Islet precursor cell (in vitro differentiated cells): ENCODE data around the gene CACNA2D3.

ENCODE experiments used
- DNase-seq: peaks from one replicate; pipeline ENCODE4 v3.0.0-alpha.2; 2018

Gene CACNA2D3

DNA sequence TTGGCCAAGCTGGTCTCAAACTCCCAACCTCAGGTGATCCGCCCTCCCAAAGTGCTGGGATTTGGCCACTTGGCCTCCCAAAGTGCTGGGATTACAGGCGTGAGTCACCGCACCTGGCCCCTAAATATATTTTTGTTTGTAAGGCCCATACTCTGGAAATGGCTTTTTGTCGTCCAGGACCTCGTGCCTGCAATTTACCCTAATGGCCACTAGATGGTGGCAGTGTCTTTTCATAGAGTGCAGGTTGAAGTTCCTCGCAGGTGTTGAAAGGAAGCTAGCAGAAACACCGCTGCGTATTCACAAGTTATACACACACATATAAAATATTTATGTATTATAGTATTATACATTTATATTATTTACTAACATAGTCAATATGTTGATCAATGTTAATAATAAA, 708.3 kb downstream of the CACNA2D3 start:
- peak; percentile 71 for DNase-seq

DNA sequence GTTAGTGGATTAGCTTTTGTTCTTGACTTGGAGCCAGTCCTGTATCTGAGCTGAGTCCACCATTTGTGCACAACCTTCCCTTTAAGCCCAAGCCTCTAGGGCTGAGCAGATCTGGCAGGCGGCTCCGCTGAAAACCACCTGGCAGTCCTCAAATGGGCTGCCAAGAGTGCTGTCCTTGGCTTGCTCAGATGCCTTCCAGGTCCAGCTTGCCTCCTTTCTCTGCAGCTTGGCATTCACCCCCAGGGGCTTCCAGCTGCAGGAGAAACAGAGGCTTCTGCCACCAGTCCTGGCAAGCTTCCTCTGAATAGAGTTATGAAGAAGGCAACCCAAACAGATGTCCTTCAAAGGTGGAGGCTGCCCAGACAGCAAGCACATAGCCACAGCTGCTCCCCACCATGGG, 708.8 kb downstream of the CACNA2D3 start:
- no peak for DNase-seq

DNA sequence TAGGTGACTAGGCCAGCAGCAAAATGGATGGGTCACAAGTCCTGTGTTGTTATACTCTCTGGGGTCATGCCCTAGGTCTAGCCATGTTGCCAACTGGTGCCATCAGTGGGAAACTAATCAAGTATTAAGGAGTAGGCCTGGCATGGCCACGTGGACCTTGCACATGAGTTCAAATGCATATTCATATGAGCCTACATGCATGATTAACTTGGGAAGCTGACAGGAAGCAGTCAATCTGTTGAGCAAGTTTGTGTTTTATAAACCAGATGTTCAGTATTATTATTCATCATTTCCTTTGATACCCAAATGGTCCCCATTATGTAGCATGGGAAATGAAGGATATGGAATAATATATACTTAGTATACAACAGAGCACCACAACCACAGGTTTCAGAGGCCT, 710.5 kb downstream of the CACNA2D3 start:
- DNase-seq: no peak

DNA sequence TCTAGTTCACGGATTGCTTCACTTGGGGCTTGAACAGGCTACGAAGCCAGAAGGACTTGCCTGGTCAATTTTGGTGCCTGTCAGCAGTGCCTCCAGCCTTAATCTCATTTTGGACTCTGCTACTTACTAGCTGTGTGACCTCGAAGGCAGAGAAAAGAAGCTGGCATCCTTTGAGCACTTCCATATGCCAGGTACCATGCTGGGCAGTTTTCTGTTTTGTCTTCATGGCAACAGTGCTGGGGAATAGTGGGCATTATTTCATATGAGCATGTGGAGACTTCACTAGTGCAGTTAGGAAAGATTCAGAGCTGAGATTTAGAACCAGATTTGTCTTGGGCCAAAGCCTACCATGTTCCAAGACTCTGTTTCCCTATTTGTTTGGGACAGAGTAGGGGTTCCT, 713.3 kb downstream of the CACNA2D3 start:
- DNase-seq: peak; percentile 14

DNA sequence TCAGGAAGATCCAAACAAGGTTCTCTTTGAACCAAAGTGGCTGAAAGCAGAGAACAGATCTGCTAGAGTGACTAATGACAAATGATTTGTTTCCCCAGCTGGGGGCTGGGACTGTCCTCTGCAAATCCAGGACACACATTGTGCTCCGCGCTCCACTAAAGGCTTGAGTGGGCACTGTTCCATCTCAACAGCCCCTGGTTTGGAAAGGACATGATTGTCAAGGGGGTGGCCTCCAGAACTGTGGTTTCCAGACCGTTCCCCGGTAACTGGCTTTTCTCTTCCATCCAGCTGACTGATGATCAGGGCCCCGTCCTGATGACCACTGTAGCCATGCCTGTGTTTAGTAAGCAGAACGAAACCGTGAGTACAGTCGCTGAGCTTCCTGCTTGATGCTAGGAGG, 714.5 kb downstream of the CACNA2D3 start:
- DNase-seq: peak; percentile 66

DNA sequence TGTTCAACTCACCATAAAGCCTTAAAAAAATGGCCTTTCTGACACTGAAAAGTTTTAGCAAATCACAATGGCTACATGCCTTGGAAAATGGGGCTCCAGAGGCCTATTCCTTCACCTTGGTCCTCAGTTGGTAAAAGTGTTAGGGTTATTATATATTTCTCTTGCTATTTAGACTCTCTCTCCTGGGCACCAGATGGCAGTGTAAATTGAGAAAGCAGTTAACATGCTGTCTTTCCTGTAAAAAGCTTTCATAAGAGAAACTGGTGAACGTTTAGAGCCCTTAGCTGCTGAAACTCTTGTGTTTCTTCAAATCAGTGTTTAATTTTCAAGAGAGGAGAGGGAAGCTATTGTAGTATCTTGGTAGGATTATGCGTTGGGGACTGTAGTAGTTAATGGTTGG, 715.6 kb downstream of the CACNA2D3 start:
- no peak for DNase-seq

DNA sequence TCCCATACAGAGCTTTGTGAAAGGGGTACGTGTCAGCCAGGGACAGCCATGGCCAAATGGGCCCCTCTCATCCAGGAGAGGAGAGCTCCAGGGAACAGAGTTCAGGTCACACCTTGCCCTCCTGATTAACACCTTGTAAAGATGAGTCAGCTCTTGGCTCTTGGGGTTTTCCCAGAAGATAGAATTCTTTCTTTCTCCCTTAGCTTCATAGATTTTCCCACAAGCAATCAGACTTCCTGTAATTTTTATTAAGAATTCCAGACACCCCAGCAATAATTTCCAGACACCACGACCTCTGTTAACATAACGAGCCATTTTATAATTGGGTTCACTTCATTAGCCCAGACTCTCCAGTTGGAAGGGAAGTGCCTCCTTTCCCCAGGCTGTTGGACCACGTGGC, 719.1 kb downstream of the CACNA2D3 start:
- no peak for DNase-seq

DNA sequence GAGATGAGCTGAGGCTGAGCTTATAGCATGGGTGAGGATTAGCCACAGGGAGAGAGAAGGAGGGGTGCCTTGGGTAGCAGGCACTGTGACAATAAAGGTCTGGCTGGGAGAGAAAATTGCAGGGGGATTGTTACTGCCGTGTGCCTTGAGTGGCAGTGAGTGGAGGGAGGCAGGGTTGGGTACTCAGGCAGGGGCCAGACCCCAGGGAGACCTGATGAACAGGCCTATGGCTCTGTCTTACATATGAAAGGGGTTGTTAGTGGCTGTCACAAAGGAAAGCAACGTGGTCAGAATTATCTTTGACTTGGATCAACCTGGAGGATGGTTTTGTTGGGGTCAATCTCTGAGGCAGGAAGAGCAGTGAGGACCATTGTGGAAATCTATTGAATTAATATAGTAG, 721.0 kb downstream of the CACNA2D3 start:
- DNase-seq: no peak

DNA sequence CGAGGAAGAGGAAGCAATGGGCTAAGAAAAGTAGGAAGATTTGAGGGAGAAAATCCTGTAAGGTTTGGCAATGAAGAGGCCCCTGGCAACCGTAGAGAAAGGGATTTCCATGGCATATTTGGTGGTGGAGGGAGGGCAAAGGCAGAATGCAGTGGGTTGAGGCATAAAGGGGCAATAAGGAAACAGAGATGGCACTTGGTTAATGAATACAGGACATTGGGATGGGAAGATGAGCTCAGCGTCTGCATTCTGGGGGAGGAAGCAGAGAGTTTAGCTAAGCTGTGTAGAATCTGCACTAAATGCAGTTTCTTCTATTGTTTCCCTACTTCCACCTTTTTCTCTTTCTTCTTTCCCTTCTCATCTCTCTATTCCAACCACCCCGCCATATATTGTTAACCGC, 721.9 kb downstream of the CACNA2D3 start:
- no peak for DNase-seq

DNA sequence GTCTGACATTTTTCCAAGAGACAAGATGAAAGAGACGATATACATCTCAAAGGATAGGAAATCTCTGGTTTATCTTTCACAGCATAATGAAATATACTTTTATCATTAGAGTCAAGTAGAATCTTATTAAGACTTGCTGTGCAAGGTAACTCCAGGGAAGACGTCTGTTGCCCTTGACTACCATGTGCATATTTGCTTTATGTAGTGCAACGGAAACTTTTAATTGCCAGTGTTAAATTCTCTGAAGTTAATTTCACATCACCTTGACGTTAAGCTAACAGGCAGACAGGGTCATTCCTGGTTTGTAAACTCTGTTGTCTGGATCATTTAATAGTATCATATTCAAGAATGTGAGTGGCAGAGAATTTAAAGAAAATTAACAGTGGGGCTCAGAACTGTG, 722.7 kb downstream of the CACNA2D3 start:
- DNase-seq: no peak

DNA sequence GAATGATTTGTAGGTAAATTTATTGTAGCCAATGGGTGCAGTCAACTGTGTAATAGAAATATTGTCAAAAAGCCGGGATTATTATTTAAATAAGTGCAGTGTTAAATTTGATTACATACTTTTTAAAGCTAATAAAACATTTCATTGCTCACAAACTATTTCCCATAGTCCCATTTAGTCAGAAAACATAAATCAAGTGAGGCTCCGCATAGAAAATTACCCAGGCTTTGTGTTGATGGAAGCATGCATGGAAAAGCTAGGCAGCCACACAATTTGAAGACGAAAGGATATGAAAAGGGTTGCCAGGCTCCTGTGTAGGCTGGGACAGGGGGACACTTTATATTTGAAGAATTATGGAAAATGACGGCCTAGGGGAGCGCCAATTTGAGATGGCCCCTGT, 723.2 kb downstream of the CACNA2D3 start:
- no peak for DNase-seq

DNA sequence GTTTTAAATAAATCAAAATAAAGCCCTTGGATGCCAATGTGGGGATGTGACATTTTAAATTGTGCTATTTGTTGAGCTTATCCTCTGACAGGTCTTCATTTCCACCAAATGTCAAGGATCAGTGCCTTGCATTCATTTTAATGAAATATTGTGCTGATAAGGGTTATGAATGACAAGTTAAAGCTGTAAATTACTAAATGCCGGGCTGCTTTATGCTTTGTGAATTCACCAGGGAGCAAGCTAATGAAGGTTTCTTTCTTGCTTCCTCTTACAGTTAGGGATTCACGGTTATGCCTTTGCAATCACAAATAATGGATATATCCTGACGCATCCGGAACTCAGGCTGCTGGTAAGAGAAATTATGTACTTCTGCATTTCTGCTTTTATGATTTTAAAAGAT, 723.8 kb downstream of the CACNA2D3 start:
- DNase-seq: no peak

DNA sequence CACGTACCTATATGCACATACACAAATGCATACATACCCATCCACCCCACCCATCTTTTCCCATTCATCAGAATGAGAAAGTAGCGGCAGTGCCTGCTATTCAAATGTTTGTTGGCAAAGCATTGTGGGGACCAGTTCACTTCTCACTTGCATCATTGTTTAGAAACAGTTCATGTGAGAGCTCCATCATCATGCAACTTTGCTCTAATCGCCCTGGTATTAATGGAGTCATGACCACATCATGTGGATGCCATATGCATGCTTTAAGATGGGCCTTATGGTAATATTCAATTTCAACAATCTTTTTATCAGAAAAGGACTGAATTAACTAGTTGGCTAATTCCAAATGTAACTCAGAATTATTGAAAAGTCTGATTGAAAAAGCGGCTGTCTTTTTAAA, 725.0 kb downstream of the CACNA2D3 start:
- DNase-seq: no peak

DNA sequence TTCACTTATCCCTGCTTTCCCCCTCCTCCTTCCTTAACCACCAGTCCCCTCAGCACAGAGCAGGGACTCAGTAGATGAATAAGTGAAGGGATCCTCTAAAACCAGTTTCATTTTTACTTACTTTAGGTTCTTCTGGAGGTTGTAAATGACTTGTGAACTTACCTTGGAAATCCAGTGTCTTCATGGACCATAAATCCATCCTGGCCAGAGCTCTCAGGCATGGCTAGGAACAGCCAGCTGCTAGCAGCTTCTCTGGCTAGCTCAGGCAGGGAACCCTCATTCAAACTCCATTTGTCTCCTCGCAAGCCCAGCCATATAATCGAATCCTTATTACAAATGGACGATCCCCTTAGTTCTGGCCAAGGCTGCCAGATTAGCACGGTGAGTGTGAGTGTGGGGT, 727.0 kb downstream of the CACNA2D3 start:
- no peak for DNase-seq

DNA sequence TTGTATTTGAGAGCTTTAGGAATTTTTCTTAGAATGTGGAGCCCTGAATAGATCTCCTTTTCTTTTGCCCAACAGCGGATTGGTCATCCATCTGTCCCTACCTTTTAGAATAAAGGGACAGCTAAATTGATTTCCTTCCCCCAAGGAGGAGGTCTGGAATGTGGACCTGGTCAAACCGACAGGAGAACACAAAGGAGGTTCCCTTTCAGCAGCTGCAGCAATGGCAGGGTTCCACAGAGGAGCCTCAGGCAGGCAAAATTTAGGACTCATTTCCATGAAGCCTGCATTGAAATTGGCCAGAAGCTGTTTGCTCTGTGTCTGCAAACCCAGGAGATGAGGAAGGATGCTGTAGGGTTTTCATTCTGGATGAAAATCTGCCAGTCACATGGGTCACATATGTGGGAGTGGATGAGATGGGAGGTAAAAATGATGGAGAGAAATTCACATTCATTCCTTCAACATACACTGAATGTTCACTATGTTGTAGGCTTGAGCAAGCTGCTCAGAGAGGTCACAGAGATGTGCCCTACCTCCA, 728.2 kb downstream of the CACNA2D3 start:
- no peak for DNase-seq

DNA sequence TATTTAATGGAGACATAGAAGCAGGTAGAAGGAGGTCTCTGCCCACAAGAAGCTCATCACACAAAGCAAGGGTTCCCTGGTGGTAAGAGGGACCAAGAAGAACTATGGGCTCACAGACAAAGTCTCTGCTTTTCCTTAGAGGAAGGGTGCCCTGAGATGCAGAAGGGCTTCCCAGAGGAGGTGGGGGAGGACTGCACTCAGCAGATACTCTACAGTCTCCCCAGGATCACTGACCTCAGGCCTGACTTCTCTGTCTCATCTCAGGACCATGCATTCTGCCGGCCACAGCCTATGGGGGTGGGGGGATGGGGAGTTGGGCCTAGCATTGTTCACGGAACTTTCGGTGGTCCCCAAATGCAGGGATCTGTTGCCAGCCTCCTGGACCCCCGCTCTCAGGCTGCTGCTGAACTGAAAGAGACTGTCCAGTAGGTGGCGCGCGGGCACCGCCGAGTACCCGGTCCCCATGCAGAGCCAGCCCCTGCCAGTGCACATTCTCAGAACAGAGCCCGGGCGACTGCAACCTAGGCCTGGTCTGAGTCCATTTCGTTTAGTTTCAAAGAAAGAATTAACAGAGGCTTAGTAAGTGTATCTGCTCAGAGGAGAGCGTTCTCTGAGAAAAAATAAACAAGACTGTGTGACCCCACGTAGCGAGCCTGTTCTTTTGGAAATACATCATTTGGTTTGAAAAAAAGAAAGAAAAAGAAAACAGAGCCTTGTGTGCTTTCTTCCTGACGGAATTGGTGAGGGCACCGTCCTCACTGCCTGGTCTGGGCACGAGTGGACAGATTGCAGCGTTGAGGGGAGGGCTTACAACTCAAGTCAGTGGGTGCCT, 731.4 kb downstream of the CACNA2D3 start:
- peak; percentile 88 for DNase-seq

DNA sequence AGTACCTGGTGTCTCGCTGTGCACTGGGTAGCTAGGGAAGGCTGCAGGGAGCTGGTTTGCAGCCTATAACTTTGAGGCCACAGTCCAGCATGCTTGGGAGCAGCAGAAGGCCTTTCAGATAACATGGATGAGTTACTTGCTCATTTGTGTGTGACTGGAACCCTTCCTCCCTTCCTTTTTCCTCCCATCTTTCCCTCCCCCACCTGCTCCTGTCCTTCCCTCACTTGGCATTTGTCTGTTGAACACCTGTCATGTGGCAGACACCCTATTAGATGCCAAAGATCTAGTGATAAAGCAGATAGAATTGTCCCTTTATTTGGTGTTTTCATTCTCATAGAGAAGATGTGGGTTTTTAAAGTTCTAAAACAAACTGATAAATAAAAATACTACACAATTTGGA, 733.9 kb downstream of the CACNA2D3 start:
- no peak for DNase-seq

DNA sequence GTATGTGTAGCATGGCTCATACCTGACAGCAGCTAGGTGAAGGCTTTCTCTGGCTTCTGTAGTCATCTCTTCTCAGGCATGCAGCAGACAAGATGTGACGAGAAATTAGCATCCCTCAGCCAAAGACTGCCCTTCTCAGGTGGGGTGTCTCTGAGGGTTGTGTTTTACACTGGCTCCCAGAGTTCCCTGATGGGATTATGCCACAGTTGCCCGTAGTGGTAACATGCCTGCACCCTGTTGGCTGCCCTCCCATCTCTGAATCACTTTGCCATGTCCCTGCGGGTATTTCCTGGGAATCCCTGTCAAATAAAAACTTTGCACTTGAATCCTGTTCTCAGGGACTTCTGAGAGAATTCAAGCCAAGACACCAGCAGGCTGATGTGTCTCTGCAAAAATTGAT, 735.0 kb downstream of the CACNA2D3 start:
- no peak for DNase-seq

DNA sequence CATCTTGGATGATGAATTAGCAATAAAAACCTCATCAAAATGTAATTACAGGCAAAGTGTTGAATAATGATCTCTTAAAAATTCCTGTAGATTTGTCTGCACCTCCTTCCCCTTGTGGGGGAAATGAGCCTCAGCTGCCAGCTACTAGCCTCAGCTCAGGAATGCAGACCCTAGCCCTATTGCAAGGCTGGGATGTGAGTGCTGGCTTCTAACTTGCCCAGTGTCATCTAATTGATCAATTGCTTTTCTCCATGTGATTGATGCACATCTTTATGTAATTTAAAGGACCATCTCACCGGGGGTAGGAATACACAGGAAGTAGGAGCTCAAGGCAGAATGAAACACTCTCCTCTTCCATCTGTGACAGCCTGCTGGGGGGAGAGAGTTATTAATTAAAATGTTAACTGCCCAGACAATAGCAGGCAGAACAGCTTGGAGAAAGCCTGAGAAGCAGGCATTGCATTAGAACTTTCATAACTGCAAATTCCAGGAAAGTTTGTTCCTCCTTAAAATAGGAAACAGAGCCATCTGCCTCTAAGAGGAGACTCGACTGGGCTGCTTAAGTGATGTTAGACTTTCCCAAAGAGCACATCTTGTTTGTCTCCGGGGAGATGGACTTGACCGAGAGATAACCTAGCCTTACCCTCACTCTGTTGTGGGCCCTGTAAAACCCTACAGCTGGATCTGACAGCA, 735.9 kb downstream of the CACNA2D3 start:
- DNase-seq: no peak

DNA sequence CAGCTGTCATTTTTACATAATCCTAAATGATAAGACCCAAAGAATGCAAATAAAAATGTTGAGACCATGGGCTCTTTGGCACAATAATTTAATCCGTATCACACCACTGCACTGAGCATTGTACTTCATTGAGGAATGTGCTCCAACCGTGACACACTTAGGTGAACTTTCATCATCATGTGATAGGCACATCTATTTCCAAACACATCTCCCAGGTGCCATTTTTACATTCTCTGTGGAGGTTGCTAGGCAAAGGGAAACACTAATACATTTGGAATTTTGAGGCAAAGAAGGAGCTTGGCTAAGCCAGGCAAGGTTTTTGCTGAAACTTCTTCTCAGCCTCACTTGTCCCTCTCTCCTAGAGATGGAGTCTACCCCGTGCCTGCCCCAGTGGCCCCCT, 736.8 kb downstream of the CACNA2D3 start:
- DNase-seq: no peak

DNA sequence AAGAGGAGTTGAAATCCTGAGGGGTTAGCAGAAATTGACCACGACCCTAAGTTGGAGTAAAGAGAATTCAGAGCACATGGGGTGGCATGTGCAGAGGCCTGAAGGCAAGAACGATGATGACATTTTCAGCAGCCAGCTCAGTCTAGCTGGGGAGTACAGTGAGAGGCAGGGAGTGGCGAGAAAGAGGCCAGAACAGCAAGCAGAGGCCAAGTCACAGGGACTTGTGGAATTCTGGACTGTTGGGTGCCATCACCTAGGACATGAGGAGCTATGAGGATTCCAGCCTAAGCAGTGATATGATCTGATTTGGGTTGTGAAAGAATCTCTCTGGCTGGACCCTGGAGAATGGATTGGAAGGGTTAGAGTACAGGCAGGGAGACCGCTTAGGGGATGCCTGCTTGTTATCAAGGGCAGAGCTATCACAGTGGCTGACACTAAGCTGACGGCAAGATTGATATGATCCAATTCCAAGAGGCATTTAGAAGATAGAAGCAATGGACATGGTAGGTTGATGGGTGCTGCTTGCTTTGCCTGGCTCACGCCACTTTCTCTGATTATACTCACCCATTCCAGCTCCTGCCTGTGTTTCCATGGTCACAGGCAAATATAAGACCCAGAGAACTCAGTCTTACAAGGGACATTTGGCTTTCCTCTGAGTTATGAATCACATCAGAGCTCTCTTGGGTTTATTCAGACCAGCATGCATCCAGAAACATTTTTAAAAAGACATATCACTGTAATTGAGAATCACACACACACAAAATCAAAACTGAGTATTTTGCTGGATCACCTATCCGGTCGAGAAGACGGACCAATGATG, 739.1 kb downstream of the CACNA2D3 start:
- DNase-seq: no peak

DNA sequence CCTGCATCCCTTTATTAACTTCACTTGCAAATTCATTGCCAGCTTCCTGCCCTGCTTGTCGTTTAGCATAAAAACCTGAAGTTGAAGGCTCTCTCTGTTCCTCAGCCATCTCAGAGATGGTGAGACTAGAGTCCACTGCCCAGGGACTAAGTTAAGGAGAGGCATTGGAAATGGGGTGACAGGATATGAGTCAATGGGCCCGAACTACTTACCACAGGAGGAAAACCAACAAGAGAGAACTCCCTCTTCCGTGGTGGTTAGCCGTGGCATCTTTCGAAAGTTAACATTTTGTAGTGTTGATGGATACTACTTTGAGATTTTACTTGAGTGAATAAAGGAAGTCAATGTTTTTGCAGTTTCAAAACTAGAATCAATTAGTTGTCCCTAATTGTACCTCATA, 740.2 kb downstream of the CACNA2D3 start:
- no peak for DNase-seq

DNA sequence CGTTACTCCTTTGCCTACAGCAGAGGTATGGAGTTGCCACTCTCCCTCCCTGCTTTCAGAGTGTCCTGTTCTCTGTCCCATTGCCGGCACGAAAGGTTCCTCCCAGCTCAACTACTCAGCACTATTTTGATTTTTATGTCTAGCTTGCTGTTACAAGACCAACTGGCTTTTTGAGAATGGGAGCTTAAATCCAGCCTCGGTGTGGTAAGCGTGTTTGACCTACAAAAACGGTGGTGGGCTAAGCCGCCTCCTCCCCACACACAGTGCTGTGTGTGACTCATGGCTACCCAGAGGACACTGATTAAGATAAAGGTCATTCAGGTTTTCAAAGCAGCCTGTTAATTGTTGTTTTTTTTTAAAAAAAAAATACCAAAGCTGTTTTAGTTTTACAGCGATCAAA, 741.0 kb downstream of the CACNA2D3 start:
- peak; percentile 76 for DNase-seq

DNA sequence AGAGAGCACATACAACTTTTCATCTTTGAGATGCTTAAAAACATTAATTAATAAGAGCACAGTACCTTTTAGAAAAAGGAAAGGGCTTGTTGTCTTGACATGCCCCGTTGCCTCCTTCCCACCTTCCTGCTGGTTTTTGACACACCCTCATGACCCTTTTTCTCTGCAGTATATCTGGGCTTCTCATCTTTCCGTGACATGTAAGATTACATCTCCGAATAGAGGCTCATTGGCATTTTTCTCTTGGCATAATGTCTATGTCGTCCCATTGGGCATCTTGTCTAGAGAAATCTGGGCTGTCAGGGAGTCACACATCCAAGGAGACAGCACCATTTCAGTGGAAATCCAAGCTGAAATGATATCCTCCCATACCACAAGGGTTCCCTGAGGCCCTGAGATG, 741.4 kb downstream of the CACNA2D3 start:
- no peak for DNase-seq
